CD4-positive, alpha-beta T cell (primary cell): ENCODE results near the gene DLG1. TPM values are rescaled to one million over a fixed set of nuclear protein-coding genes. Genes with fewer than 3 reads are reported as not detected.
"Not testable (repeated sequence)": the region's sequence is repeated elsewhere in the genome, so short reads cannot be mapped to it uniquely, and the experiment has no call there.

Source experiments
- ATAC-seq: fragments of 200-7000 bp; cut with Tn5 transposase; one replicate; pipeline ENCODE4 v1.10.0; 2022; ENCODE audit warnings: mild to moderate bottlenecking; ENCODE audit not compliant: poor library complexity
- CTCF ChIA-PET: fragments of 350-600 bp; sonication (Branson Sonifier 250); formaldehyde crosslinking; loops from one replicate; lab custom pipeline; 2021; ENCODE audit warnings: antibody characterized with exemption, inconsistent platforms; lab: Charles Lee
- POLR2A ChIA-PET: fragments of 350-600 bp; sonication (Branson Sonifier 250); formaldehyde crosslinking; loops from one replicate; lab custom pipeline; 2021; ENCODE audit warnings: antibody characterized with exemption, inconsistent platforms; lab: Charles Lee
- DNase-seq, 14 experiments: peaks; one replicate each; pipeline ENCODE4 v3.0.0-alpha.2; 2013 to 2020; ENCODE audit warnings: mixed read lengths in 2 of 14
- H3K27ac ChIP-seq, 2 donors: one replicate each; pipeline versions ENCODE4 v1.5.1 to v1.7.0; 2013; ENCODE audit warnings: low read length in 2 of 2, low read depth in 1 of 2, mild to moderate bottlenecking in 1 of 2
- H3K27me3 ChIP-seq, 2 experiments: 1 replicate in 1 of 2; 2 replicates in 1 of 2; pipeline versions ENCODE4 v1.6.1 to v1.7.0; 2013; ENCODE audit warnings: low read length in 2 of 2, control low read depth in 1 of 2, mild to moderate bottlenecking in 1 of 2, moderate library complexity in 1 of 2; ENCODE audit not compliant: insufficient read depth in 2 of 2, control insufficient read depth in 1 of 2
- H3K36me3 ChIP-seq: one replicate; pipeline ENCODE4 v1.6.1; 2013; ENCODE audit warnings: low read length, control low read depth; ENCODE audit not compliant: insufficient read depth
- H3K4me1 ChIP-seq: one replicate; pipeline ENCODE4 v1.6.1; 2013; ENCODE audit warnings: low read length, control low read depth; ENCODE audit not compliant: insufficient read depth
- H3K4me3 ChIP-seq: one replicate; pipeline ENCODE4 v1.5.1; 2013; ENCODE audit warnings: mild to moderate bottlenecking, low read length, moderate library complexity
- H3K9me3 ChIP-seq, 2 experiments: 1 replicate in 1 of 2; 2 replicates in 1 of 2; pipeline versions ENCODE4 v1.6.1 to v1.7.0; 2013; ENCODE audit warnings: low read length in 2 of 2, mild to moderate bottlenecking in 2 of 2, control low read depth in 1 of 2, moderate library complexity in 1 of 2; ENCODE audit not compliant: control insufficient read depth in 1 of 2, insufficient read depth in 1 of 2
- H3K27ac Mint-ChIP-seq: one replicate; pipeline ENCODE4 v1.8.0; 2020; ENCODE audit warnings: mixed read lengths
- H3K27me3 Mint-ChIP-seq: one replicate; pipeline ENCODE4 v1.8.0; 2021; ENCODE audit warnings: mixed read lengths
- H3K36me3 Mint-ChIP-seq: one replicate; pipeline ENCODE4 v1.8.0; 2021; ENCODE audit warnings: low read depth, mixed read lengths
- H3K4me1 Mint-ChIP-seq: one replicate; pipeline ENCODE4 v1.8.0; 2021; ENCODE audit warnings: low read depth, mixed read lengths
- H3K4me3 Mint-ChIP-seq: one replicate; pipeline ENCODE4 v1.8.0; 2020; ENCODE audit warnings: mild to moderate bottlenecking, mixed read lengths
- H3K9me3 Mint-ChIP-seq: one replicate; pipeline ENCODE4 v1.8.0; 2020; ENCODE audit warnings: mixed read lengths
- intact Hi-C, 2 experiments: fragments of 100-400 bp; cut with DNase I in 1 of 2; cut with micrococcal nuclease in 1 of 2; formaldehyde crosslinking; loops; one replicate each; pipeline versions ENCODE4 v1.15.1 to v1.9.0; 2023 to 2025; cut with DNase I, micrococcal nuclease
- total RNA-seq, 174 experiments: library from RNA in 2 of 174; stranded (reverse) in 2 of 174; gene quantifications; one replicate each; pipeline ENCODE4 v1.2.3 and lab custom pipeline; 2021 to 2026
- TF ChIP-seq, protein P1 (sequence below): fragments of 200-600 bp; IDR thresholded peaks from one replicate; pipeline ENCODE4 v1.8.0; 2022; ENCODE audit warnings: antibody characterized with exemption, mild to moderate bottlenecking

DLG1 gene
- total RNA-seq, 2 experiments from 2014 or later: 86.8 to 91.8 TPM

DNA sequence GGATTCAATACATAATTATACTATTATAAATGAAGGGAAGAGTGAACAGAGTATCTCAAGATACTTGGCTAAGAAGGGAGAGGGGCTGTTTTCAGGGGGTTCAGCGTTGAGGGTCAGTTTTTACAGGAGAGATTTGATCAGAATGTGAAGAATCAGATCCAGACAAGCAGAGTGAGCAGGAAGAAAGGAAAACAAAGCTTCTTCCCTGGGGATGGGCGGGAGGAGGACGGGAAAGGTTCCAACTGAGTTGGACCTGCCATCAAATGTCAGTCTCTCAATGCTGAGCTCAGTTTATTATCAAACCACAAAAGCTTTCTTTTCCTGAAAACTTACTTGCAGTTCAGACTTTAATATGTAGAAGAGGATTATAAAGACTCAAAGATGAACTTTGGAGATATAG lies 262.8 kb downstream of the DLG1 start:
- DNase-seq: no peak
- H3K9me3 ChIP-seq: no peaks in the 10 kb centered on the region
- H3K27ac ChIP-seq: no peak overlapping the region
- H3K36me3 ChIP-seq: no peaks in the 10 kb centered on the region
- ChIA-PET POLR2A (no interaction called here), CTCF (no interaction called here)
- Mint-ChIP-seq H3K4me1 (peaks cover 3% of the 10 kb centered on the region), H3K36me3 (no peaks in the 10 kb centered on the region), H3K27ac (no peak overlapping the region), H3K9me3 (no peaks in the 10 kb centered on the region), H3K4me3 (no peak overlapping the region), H3K27me3 (no peaks in the 10 kb centered on the region)
- no peaks in the 10 kb centered on the region for H3K27me3 ChIP-seq
- TF ChIP-seq, protein P1, sequence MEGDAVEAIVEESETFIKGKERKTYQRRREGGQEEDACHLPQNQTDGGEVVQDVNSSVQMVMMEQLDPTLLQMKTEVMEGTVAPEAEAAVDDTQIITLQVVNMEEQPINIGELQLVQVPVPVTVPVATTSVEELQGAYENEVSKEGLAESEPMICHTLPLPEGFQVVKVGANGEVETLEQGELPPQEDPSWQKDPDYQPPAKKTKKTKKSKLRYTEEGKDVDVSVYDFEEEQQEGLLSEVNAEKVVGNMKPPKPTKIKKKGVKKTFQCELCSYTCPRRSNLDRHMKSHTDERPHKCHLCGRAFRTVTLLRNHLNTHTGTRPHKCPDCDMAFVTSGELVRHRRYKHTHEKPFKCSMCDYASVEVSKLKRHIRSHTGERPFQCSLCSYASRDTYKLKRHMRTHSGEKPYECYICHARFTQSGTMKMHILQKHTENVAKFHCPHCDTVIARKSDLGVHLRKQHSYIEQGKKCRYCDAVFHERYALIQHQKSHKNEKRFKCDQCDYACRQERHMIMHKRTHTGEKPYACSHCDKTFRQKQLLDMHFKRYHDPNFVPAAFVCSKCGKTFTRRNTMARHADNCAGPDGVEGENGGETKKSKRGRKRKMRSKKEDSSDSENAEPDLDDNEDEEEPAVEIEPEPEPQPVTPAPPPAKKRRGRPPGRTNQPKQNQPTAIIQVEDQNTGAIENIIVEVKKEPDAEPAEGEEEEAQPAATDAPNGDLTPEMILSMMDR: no peak
- peaks cover 3% of the 10 kb centered on the region for H3K4me1 ChIP-seq
- intact Hi-C loops: no loop called here
- no peak overlapping the region for H3K4me3 ChIP-seq
- ATAC-seq: no peak

GRCh38 chr3:197034778-197035177 lies 263.6 kb downstream of the DLG1 start:
- ATAC-seq, POLR2A ChIA-PET, CTCF ChIA-PET, H3K27ac ChIP-seq, H3K27ac Mint-ChIP-seq, H3K4me3 Mint-ChIP-seq, H3K9me3 ChIP-seq, intact Hi-C loops, H3K4me3 ChIP-seq, H3K27me3 ChIP-seq, H3K36me3 Mint-ChIP-seq, H3K4me1 ChIP-seq, H3K4me1 Mint-ChIP-seq, H3K36me3 ChIP-seq, H3K27me3 Mint-ChIP-seq, H3K9me3 Mint-ChIP-seq: not testable (repeated sequence)
- peak in 2 of 14 experiments; percentile 10 to 22 for DNase-seq

- CTCF ChIA-PET: not testable (repeated sequence)
Observed at GRCh38 chr3:197033764-197034163, 264.6 kb downstream of the DLG1 start.

DNA sequence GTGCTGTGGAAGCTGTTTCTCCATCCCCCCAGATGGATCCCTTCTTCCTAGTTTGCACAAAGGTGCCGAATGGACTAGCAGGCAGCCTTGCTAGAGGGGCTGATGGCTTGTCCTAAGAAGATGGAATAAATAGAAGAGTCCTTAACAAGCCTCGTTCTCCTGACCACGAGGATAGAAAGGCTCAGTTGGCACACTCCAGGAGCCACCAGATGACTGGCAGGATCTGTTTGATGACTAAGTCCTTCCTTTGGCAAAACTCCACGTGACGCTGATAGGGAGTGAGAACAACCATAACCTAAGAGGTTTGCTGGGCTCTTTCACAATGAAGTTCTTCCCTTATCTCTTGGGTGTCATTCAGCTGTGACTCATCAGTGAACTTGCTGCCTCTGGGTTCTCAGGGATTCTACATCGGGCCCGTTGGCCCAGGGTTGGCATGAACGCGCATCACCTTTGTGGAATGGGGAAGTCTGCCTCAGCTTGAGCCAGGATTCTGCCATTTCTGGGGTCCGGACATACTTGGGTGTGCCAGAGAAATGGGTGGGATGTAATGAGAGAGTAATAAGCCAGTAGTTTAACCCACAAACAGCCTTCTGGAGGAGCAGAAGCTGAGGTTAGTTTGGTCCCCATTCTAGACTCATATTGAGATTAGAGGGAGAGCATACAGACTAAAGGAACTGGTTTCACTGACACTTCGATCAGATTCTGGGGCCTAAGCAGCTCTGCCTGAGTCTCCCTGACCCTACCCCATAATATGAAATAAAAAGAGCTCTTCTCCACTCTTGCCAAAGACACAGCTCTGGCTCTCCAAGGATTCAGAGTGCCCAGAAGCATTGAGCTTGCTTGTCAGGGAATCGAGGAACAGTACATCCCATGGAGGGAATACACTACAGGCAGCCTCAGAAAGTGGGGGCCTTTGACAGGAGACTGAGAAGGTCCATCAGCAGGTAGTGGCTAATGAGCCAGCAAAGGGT lies 266.8 kb downstream of the DLG1 start:
- Histone ChIP-seq H3K4me1 (peaks cover 20% of the 10 kb centered on the region), H3K27ac (no peak overlapping the region), H3K9me3 (no peaks in the 10 kb centered on the region), H3K4me3 (no peak overlapping the region), H3K27me3 (peaks cover 0 to 2% of the 10 kb centered on the region in 2 experiments), H3K36me3 (no peaks in the 10 kb centered on the region)
- CTCF ChIA-PET: interaction anchor here (0.9 kb wide), 1 partner anchor 28 kb away, joined by 3 read pairs; no protein-coding TSS in a partner anchor
- Mint-ChIP-seq H3K9me3 (no peaks in the 10 kb centered on the region), H3K4me1 (peaks cover 3% of the 10 kb centered on the region), H3K27me3 (no peaks in the 10 kb centered on the region), H3K4me3 (peak overlapping the region; percentile 56), H3K27ac (no peak overlapping the region), H3K36me3 (no peaks in the 10 kb centered on the region)
- intact Hi-C loops: no loop called here
- DNase-seq: peak in 3 of 14 experiments; percentile 24 to 75 (median 67)
- no peak for ATAC-seq
- TF ChIP-seq, protein P1: no peak
- POLR2A ChIA-PET: no interaction called here

More at GRCh38 chr3:197033764-197034163, 264.6 kb downstream of the DLG1 start:
- H3K27ac Mint-ChIP-seq, intact Hi-C loops, H3K27me3 Mint-ChIP-seq, H3K36me3 ChIP-seq, H3K4me3 ChIP-seq, POLR2A ChIA-PET, H3K36me3 Mint-ChIP-seq, H3K27ac ChIP-seq, H3K4me1 Mint-ChIP-seq, H3K9me3 Mint-ChIP-seq, ATAC-seq, H3K27me3 ChIP-seq, H3K4me3 Mint-ChIP-seq, H3K9me3 ChIP-seq, DNase-seq: not testable (repeated sequence)
- H3K4me1 ChIP-seq: peaks cover 15% of the 10 kb centered on the region
